ENCODE measurements around the gene METTL17.
"Not testable (repeated sequence)": the region's sequence is repeated elsewhere in the genome, so short reads cannot be mapped to it uniquely, and the experiment has no call there.

Gene METTL17

GRCh38 chr14:20980906-20981305 lies 8.9 kb upstream of the METTL17 start:
- CTCF ChIA-PET, result interaction anchor here (0.5 kb wide), 1 partner anchor 24 kb away, joined by 4 read pairs; no protein-coding TSS in a partner anchor
- TF ChIP-seq HDGF (IDR thresholded peaks at IDR 0.05; ENCODE audit: borderline replicate concordance) (no peak), NFRKB (IDR thresholded peaks at IDR 0.05) (no peak), BHLHE40 (IDR thresholded peaks at IDR 0.05; ENCODE audit: borderline replicate concordance) (no peak), FOXK2 (IDR thresholded peaks at IDR 0.05) (no peak), FOXA1 (IDR thresholded peaks at IDR 0.05) (no peak)
- POLR2A ChIA-PET, result interaction anchor here (4.0 kb wide), 1 partner anchor 10 kb away, joined by 21 read pairs; no protein-coding TSS in a partner anchor
- no peak for DNase-seq (ENCODE audit: extremely low spot score)

- CTCF ChIA-PET, result interaction anchor here (0.7 to 2.1 kb wide), 4 partner anchors 12 to 110 kb away, joined by 3 to 12 read pairs (median 3); no protein-coding TSS in a partner anchor
- POLR2A ChIA-PET, result interaction anchor here (4.0 kb wide), 1 partner anchor 12 kb away, joined by 21 read pairs; no protein-coding TSS in a partner anchor
- no peak for DNase-seq (ENCODE audit: extremely low spot score)
- no peak for TF ChIP-seq ZNF384 (IDR thresholded peaks at IDR 0.05)
- TF ChIP-seq FOXK2 (IDR thresholded peaks at IDR 0.05), result no peak
- no peak for TF ChIP-seq ELF4 (IDR thresholded peaks at IDR 0.05)
- no peak for TF ChIP-seq SP1 (IDR thresholded peaks at IDR 0.05)
- no peak for TF ChIP-seq LEF1 (IDR thresholded peaks at IDR 0.05; ENCODE audit: borderline replicate concordance)
- TF ChIP-seq PKNOX1 (IDR thresholded peaks at IDR 0.05), result no peak
These were observed 7.0 kb upstream of the METTL17 start for GRCh38 chr14:20982646-20983369.

- ChIA-PET POLR2A (interaction anchor here (0.9 kb wide), 1 partner anchor 304 kb away, joined by 3 read pairs; no protein-coding TSS in a partner anchor), CTCF (interaction anchor here (1.2 kb wide), 1 partner anchor 15 kb away, joined by 4 read pairs; no protein-coding TSS in a partner anchor)
- DNase-seq (ENCODE audit: extremely low spot score), result not testable (repeated sequence)
These were observed 4.1 kb upstream of the METTL17 start for GRCh38 chr14:20985650-20986049.

- POLR2A ChIA-PET, result no interaction called here
- DNase-seq (ENCODE audit: extremely low spot score), result no peak
- no peak for TF ChIP-seq FOXM1 (IDR thresholded peaks at IDR 0.05; ENCODE audit: borderline replicate concordance)
- no peak for TF ChIP-seq LEF1 (IDR thresholded peaks at IDR 0.05; ENCODE audit: borderline replicate concordance)
- TF ChIP-seq ARNT (IDR thresholded peaks at IDR 0.05), result no peak
- TF ChIP-seq ZNF384 (IDR thresholded peaks at IDR 0.05), result no peak
- no peak for TF ChIP-seq L3MBTL2 (conservative IDR thresholded peaks at IDR 0.05)
- no peak for TF ChIP-seq SUZ12 (IDR thresholded peaks at IDR 0.05)
- TF ChIP-seq NFRKB (IDR thresholded peaks at IDR 0.05), result no peak
- CTCF ChIA-PET, result no interaction called here
These were observed 3.0 kb upstream of the METTL17 start for GRCh38 chr14:20986811-20987210.

- DNase-seq (ENCODE audit: extremely low spot score), result no peak
- CTCF ChIA-PET, result interaction anchor here (1.5 kb wide), 1 partner anchor 17 kb away, joined by 3 read pairs; no protein-coding TSS in a partner anchor
- POLR2A ChIA-PET, result interaction anchor here (1.1 to 2.0 kb wide), 4 partner anchors 15 to 114 kb away, joined by 3 to 10 read pairs (median 4); no protein-coding TSS in a partner anchor
- TF ChIP-seq TARDBP (IDR thresholded peaks at IDR 0.05) (no peak), FOXA1 (IDR thresholded peaks at IDR 0.05) (no peak), ELF4 (IDR thresholded peaks at IDR 0.05) (no peak), ZNF384 (IDR thresholded peaks at IDR 0.05) (no peak), FOXM1 (IDR thresholded peaks at IDR 0.05; ENCODE audit: borderline replicate concordance) (no peak), CTBP1 (IDR thresholded peaks at IDR 0.05; ENCODE audit: borderline replicate concordance) (no peak), SP1 (IDR thresholded peaks at IDR 0.05) (no peak), LEF1 (IDR thresholded peaks at IDR 0.05; ENCODE audit: borderline replicate concordance) (no peak)
These were observed 886 bp upstream of the METTL17 start for GRCh38 chr14:20988717-20989470.

GRCh38 chr14:20989471-20989786 lies 351 bp upstream of the METTL17 start:
- ChIA-PET POLR2A (interaction anchor here (1.1 to 2.0 kb wide), 3 partner anchors 16 to 114 kb away, joined by 3 to 10 read pairs (median 5); no protein-coding TSS in a partner anchor), CTCF (interaction anchor here (1.5 kb wide), 1 partner anchor 18 kb away, joined by 3 read pairs; no protein-coding TSS in a partner anchor)
- DNase-seq (ENCODE audit: extremely low spot score), result no peak
- TF ChIP-seq L3MBTL2 (conservative IDR thresholded peaks at IDR 0.05) (no peak), ZNF384 (IDR thresholded peaks at IDR 0.05) (no peak), SP1 (IDR thresholded peaks at IDR 0.05) (no peak), SUZ12 (IDR thresholded peaks at IDR 0.05) (no peak), FOXM1 (IDR thresholded peaks at IDR 0.05; ENCODE audit: borderline replicate concordance) (no peak), TARDBP (IDR thresholded peaks at IDR 0.05) (no peak), NFRKB (IDR thresholded peaks at IDR 0.05) (no peak), BHLHE40 (IDR thresholded peaks at IDR 0.05; ENCODE audit: borderline replicate concordance) (no peak), CTBP1 (IDR thresholded peaks at IDR 0.05; ENCODE audit: borderline replicate concordance) (no peak), ARNT (IDR thresholded peaks at IDR 0.05) (no peak), LEF1 (IDR thresholded peaks at IDR 0.05; ENCODE audit: borderline replicate concordance) (no peak), FOXA1 (IDR thresholded peaks at IDR 0.05) (no peak), ELF4 (IDR thresholded peaks at IDR 0.05) (no peak), FOXK2 (IDR thresholded peaks at IDR 0.05) (no peak), PKNOX1 (IDR thresholded peaks at IDR 0.05) (no peak), HDGF (IDR thresholded peaks at IDR 0.05; ENCODE audit: borderline replicate concordance) (no peak)

GRCh38 chr14:20996521-20996920 lies 6.7 kb downstream of the METTL17 start:
- ChIA-PET POLR2A (interaction anchor here (0.8 kb wide), 1 partner anchor 44 kb away, joined by 4 read pairs; no protein-coding TSS in a partner anchor), CTCF (no interaction called here)

More at GRCh38 chr14:20996521-20996920, 6.7 kb downstream of the METTL17 start:
- TF ChIP-seq ARNT (IDR thresholded peaks at IDR 0.05), result no peak
- TF ChIP-seq SP1 (IDR thresholded peaks at IDR 0.05), result no peak
- no peak for TF ChIP-seq CTBP1 (IDR thresholded peaks at IDR 0.05; ENCODE audit: borderline replicate concordance)
- TF ChIP-seq L3MBTL2 (conservative IDR thresholded peaks at IDR 0.05), result no peak
- TF ChIP-seq FOXM1 (IDR thresholded peaks at IDR 0.05; ENCODE audit: borderline replicate concordance), result no peak
- TF ChIP-seq TARDBP (IDR thresholded peaks at IDR 0.05), result no peak
- no peak for TF ChIP-seq PKNOX1 (IDR thresholded peaks at IDR 0.05)
- no peak for TF ChIP-seq SUZ12 (IDR thresholded peaks at IDR 0.05)
- TF ChIP-seq FOXA1 (IDR thresholded peaks at IDR 0.05), result no peak
- TF ChIP-seq HDGF (IDR thresholded peaks at IDR 0.05; ENCODE audit: borderline replicate concordance), result no peak
- no peak for TF ChIP-seq BHLHE40 (IDR thresholded peaks at IDR 0.05; ENCODE audit: borderline replicate concordance)
- no peak for TF ChIP-seq ZNF384 (IDR thresholded peaks at IDR 0.05)
- no peak for TF ChIP-seq FOXK2 (IDR thresholded peaks at IDR 0.05)
- no peak for DNase-seq (ENCODE audit: extremely low spot score)
